Ovary (tissue), 3 donors: ENCODE results near the gene TEN1.

Source experiments
- POLR2A ChIP-seq: fragments of 450-650 bp; IDR thresholded peaks from one replicate; pipeline ENCODE4 v1.6.1; 2017; ENCODE audit warnings: antibody characterized with exemption, mild to moderate bottlenecking, moderate library complexity
- TF ChIP-seq, protein P1 (sequence below), 3 donors: fragments of 450-650 bp in 2 of 3; fragments of 200-600 bp in 1 of 3; IDR thresholded peaks; one replicate each; pipeline versions ENCODE4 v1.5.1 to v1.8.0; 2016 to 2022; ENCODE audit warnings: antibody characterized with exemption in 3 of 3, mild to moderate bottlenecking in 1 of 3
- donor health status: DM: no; HTN: no; CAD: no.

- TF ChIP-seq POLR2A: no peak
- TF ChIP-seq, protein P1, sequence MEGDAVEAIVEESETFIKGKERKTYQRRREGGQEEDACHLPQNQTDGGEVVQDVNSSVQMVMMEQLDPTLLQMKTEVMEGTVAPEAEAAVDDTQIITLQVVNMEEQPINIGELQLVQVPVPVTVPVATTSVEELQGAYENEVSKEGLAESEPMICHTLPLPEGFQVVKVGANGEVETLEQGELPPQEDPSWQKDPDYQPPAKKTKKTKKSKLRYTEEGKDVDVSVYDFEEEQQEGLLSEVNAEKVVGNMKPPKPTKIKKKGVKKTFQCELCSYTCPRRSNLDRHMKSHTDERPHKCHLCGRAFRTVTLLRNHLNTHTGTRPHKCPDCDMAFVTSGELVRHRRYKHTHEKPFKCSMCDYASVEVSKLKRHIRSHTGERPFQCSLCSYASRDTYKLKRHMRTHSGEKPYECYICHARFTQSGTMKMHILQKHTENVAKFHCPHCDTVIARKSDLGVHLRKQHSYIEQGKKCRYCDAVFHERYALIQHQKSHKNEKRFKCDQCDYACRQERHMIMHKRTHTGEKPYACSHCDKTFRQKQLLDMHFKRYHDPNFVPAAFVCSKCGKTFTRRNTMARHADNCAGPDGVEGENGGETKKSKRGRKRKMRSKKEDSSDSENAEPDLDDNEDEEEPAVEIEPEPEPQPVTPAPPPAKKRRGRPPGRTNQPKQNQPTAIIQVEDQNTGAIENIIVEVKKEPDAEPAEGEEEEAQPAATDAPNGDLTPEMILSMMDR (IDR thresholded peaks at IDR 0.05): no peak
These were observed 43.2 kb downstream of the TEN1 start for GRCh38 chr17:76022285-76022684.
